B cell (primary cell): ENCODE results near the gene VIPAS39. TPM values are rescaled to one million over a fixed set of nuclear protein-coding genes. Genes with fewer than 3 reads are reported as not detected.

Experiments used
- ATAC-seq: fragments of 200-7000 bp; cut with Tn5 transposase; one replicate; pipeline ENCODE4 v1.10.0; 2021; ENCODE audit warnings: low read depth, mild to moderate bottlenecking, moderate number of reproducible peaks, moderate library complexity
- CTCF ChIA-PET: fragments of 350-600 bp; sonication (Branson Sonifier 250); formaldehyde crosslinking; loops from one replicate; lab custom pipeline; 2021; ENCODE audit warnings: antibody characterized with exemption, inconsistent platforms; lab: Charles Lee
- POLR2A ChIA-PET: fragments of 350-600 bp; sonication (Branson Sonifier 250); formaldehyde crosslinking; loops from one replicate; lab custom pipeline; 2021; ENCODE audit warnings: antibody characterized with exemption; lab: Charles Lee
- DNase-seq: peaks from one replicate; pipeline ENCODE4 v3.0.0; 2013
- H2AFZ ChIP-seq: 2 replicates; pipeline ENCODE4 v1.6.1; 2012; ENCODE audit warnings: mild to moderate bottlenecking, low read depth, low read length; ENCODE audit not compliant: insufficient read depth, poor library complexity, severe bottlenecking
- H3K27ac ChIP-seq, 2 donors: 1 replicate in 1 of 2; 2 replicates in 1 of 2; pipeline ENCODE4 v1.5.1; 2012 to 2013; ENCODE audit warnings: low read length in 2 of 2, mild to moderate bottlenecking in 2 of 2, moderate library complexity in 1 of 2
- H3K27me3 ChIP-seq, 4 experiments: fragments of 200-600 bp in 1 of 4; sonication (generic) in 1 of 4; replicated peaks in 1 of 4; 1 replicate in 2 of 4; 2 replicates in 2 of 4; pipeline versions ENCODE4 v1.6.1 to v1.7.0; 2013 to 2016; ENCODE audit warnings: low read length in 3 of 4, mild to moderate bottlenecking in 2 of 4, mixed read lengths in 1 of 4, moderate library complexity in 1 of 4; ENCODE audit not compliant: insufficient read depth in 4 of 4, control insufficient read depth in 3 of 4; ENCODE audit errors: control extremely low read depth in 1 of 4
- H3K36me3 ChIP-seq, 2 experiments: replicated peaks in 1 of 2; 1 replicate in 1 of 2; 2 replicates in 1 of 2; pipeline versions ENCODE4 v1.6.1 to v1.7.1; 2013; ENCODE audit warnings: low read length in 1 of 2; ENCODE audit not compliant: insufficient read depth in 2 of 2, control insufficient read depth in 1 of 2; ENCODE audit errors: control extremely low read depth in 1 of 2, extremely low read depth in 1 of 2
- H3K4me1 ChIP-seq, 2 donors: fragments of 200-600 bp in 1 of 2; sonication (generic) in 1 of 2; 1 replicate in 1 of 2; 2 replicates in 1 of 2; pipeline versions ENCODE4 v1.5.1 to v1.6.1; 2013 to 2017; ENCODE audit warnings: low read length in 2 of 2; ENCODE audit not compliant: control insufficient read depth in 2 of 2, insufficient read depth in 2 of 2
- H3K4me2 ChIP-seq: replicated peaks from 2 replicates; pipeline ENCODE3; 2012; ENCODE audit warnings: mild to moderate bottlenecking, low read depth, low read length; ENCODE audit not compliant: poor library complexity, severe bottlenecking
- H3K4me3 ChIP-seq, 5 experiments: fragments of 200-600 bp in 1 of 5; sonication (generic) in 1 of 5; 1 replicate in 3 of 5; 2 replicates in 2 of 5; pipeline versions ENCODE4 v1.5.1 to v1.7.0; 2011 to 2016; ENCODE audit warnings: low read length in 4 of 5, mild to moderate bottlenecking in 4 of 5, low read depth in 2 of 5, control low read depth in 1 of 5, moderate library complexity in 1 of 5; ENCODE audit not compliant: insufficient read depth in 1 of 5; ENCODE audit errors: control extremely low read depth in 1 of 5, extremely low read depth in 1 of 5
- H3K79me2 ChIP-seq: fragments of 200-600 bp; sonication (generic); one replicate; pipeline ENCODE4 v1.6.0; 2016; ENCODE audit warnings: low read length; ENCODE audit not compliant: control insufficient read depth, insufficient read depth
- H3K9ac ChIP-seq: fragments of 200-600 bp; sonication (generic); 2 replicates; pipeline ENCODE4 v1.6.1; 2017; ENCODE audit warnings: mild to moderate bottlenecking, low read length, moderate library complexity
- H3K9me3 ChIP-seq, 3 donors: one replicate each; pipeline versions ENCODE4 v1.6.1 to v1.7.1; 2013; ENCODE audit warnings: low read length in 2 of 3; ENCODE audit not compliant: control insufficient read depth in 2 of 3, insufficient read depth in 1 of 3; ENCODE audit errors: control extremely low read depth in 1 of 3
- H4K20me1 ChIP-seq: 2 replicates; pipeline ENCODE4 v1.6.0; 2012; ENCODE audit warnings: mild to moderate bottlenecking, low read length; ENCODE audit not compliant: insufficient read depth, control insufficient read depth, poor library complexity, severe bottlenecking
- H3K27ac Mint-ChIP-seq: one replicate; pipeline ENCODE4 v1.8.0; 2021; ENCODE audit warnings: mixed read lengths
- H3K27me3 Mint-ChIP-seq: one replicate; pipeline ENCODE4 v1.8.0; 2021; ENCODE audit warnings: mixed read lengths
- H3K4me1 Mint-ChIP-seq: one replicate; pipeline ENCODE4 v1.8.0; 2021; ENCODE audit warnings: mixed read lengths
- H3K4me3 Mint-ChIP-seq: one replicate; pipeline ENCODE4 v1.8.0; 2021; ENCODE audit warnings: mixed read lengths
- H3K9me3 Mint-ChIP-seq: one replicate; pipeline ENCODE4 v1.8.0; 2022; ENCODE audit warnings: mixed read lengths; ENCODE audit not compliant: insufficient read depth
- EZH2 ChIP-seq: IDR thresholded peaks from 2 replicates; pipeline ENCODE4 v1.6.1; 2012; ENCODE audit warnings: borderline replicate concordance, low read depth, mild to moderate bottlenecking, moderate library complexity, low read length; ENCODE audit not compliant: insufficient read depth, poor library complexity, severe bottlenecking
- WGBS: methylation state at CpG from one replicate; pipeline ENCODE4 v1.1.5; 2013; ENCODE audit warnings: missing lambda C conversion rate; ENCODE audit not compliant: insufficient coverage; 5-methylcytosine and 5-hydroxymethylcytosine counted together
- intact Hi-C: fragments of 100-400 bp; cut with micrococcal nuclease; formaldehyde crosslinking; loops from one replicate; pipeline ENCODE4 v1.10.0; 2022
- polyA plus RNA-seq: library from polyadenylated mRNA; depleted of rRNA; stranded (reverse); fragments of >200 nt; gene quantifications from 2 replicates; pipeline ENCODE4 v1.2.3, GENCODE V29; 2012
- total RNA-seq, 2 donors: library from RNA; stranded (reverse); fragments of 120-200 nt in 1 of 2; gene quantifications; 1 replicate in 1 of 2; 2 replicates in 1 of 2; pipeline versions ENCODE4 v1.2.3 to v1.2.4, GENCODE V29; 2013 to 2022
- TF ChIP-seq, protein P1 (sequence below): fragments of 200-600 bp; IDR thresholded peaks from one replicate; pipeline ENCODE4 v1.8.0; 2022; ENCODE audit warnings: antibody characterized with exemption, mild to moderate bottlenecking

The VIPAS39 gene
- total and polyA plus RNA-seq, 2 donors (not counting 1 experiment from before 2014, with no cell fraction given): 17.4 to 25.9 TPM

GRCh38 chr14:77455966-77456640, 1.3 kb downstream of the VIPAS39 start:
- H3K27ac ChIP-seq: no peak overlapping the region
- no peak for DNase-seq
- no CpG with 5 or more reads among the region's 2 CpGs for WGBS

GRCh38 chr14:77442196-77442595, 15.2 kb downstream of the VIPAS39 start:
- Histone ChIP-seq H2AFZ (no peak overlapping the region), H3K36me3 (peaks cover 0 to 46% of the 10 kb centered on the region in 2 experiments), H3K27ac (no peak overlapping the region), H3K79me2 (no peaks in the 10 kb centered on the region), H3K27me3 (no peaks in the 10 kb centered on the region), H3K4me3 (no peak overlapping the region), H3K9me3 (no peaks in the 10 kb centered on the region), H3K4me2 (no peak overlapping the region), H4K20me1 (no peaks in the 10 kb centered on the region), H3K9ac (no peak overlapping the region), H3K4me1 (no peaks in the 10 kb centered on the region)
- POLR2A ChIA-PET: no interaction called here
- intact Hi-C loops: no loop called here
- Mint-ChIP-seq H3K4me3 (no peak overlapping the region), H3K27ac (no peak overlapping the region), H3K27me3 (no peaks in the 10 kb centered on the region), H3K9me3 (no peaks in the 10 kb centered on the region), H3K4me1 (no peaks in the 10 kb centered on the region)
- TF ChIP-seq, protein P1, sequence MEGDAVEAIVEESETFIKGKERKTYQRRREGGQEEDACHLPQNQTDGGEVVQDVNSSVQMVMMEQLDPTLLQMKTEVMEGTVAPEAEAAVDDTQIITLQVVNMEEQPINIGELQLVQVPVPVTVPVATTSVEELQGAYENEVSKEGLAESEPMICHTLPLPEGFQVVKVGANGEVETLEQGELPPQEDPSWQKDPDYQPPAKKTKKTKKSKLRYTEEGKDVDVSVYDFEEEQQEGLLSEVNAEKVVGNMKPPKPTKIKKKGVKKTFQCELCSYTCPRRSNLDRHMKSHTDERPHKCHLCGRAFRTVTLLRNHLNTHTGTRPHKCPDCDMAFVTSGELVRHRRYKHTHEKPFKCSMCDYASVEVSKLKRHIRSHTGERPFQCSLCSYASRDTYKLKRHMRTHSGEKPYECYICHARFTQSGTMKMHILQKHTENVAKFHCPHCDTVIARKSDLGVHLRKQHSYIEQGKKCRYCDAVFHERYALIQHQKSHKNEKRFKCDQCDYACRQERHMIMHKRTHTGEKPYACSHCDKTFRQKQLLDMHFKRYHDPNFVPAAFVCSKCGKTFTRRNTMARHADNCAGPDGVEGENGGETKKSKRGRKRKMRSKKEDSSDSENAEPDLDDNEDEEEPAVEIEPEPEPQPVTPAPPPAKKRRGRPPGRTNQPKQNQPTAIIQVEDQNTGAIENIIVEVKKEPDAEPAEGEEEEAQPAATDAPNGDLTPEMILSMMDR: no peak
- no peak for TF ChIP-seq EZH2
- ATAC-seq: no peak
- CTCF ChIA-PET: no interaction called here
- no CpG with 5 or more reads among the region's 2 CpGs for WGBS
- DNase-seq: no peak

More at GRCh38 chr14:77455966-77456640, 1.3 kb downstream of the VIPAS39 start:
- H3K4me1 ChIP-seq: peaks cover 21 to 24% of the 10 kb centered on the region in 2 donors
- peaks cover 25% of the 10 kb centered on the region for H4K20me1 ChIP-seq
- H3K27me3 Mint-ChIP-seq: no peaks in the 10 kb centered on the region
- H3K9ac ChIP-seq: peak overlapping the region; percentile 91
- peaks cover 7 to 28% of the 10 kb centered on the region in 2 experiments for H3K36me3 ChIP-seq
- no peak overlapping the region for H3K4me3 ChIP-seq
- H3K4me2 ChIP-seq: peak overlapping the region; percentile 89
- H3K9me3 ChIP-seq: no peaks in the 10 kb centered on the region
- ATAC-seq: no peak
- H3K4me3 Mint-ChIP-seq: peak overlapping the region; percentile 100
- H3K27me3 ChIP-seq: no peaks in the 10 kb centered on the region
- H3K9me3 Mint-ChIP-seq: no peaks in the 10 kb centered on the region
- ChIA-PET POLR2A (no interaction called here), CTCF (interaction anchor here (1.0 to 4.3 kb wide), 3 partner anchors 135 to 332 kb away, joined by 3 to 20 read pairs (median 13); partner anchors contain the start of genes GSTZ1 and POMT2)
- TF ChIP-seq, protein P1: no peak
- TF ChIP-seq EZH2: no peak
- H3K4me1 Mint-ChIP-seq: peaks cover 39% of the 10 kb centered on the region
- peaks cover 66% of the 10 kb centered on the region for H3K79me2 ChIP-seq
- H3K27ac Mint-ChIP-seq: no peak overlapping the region
- intact Hi-C loops: loop anchor here (2.0 to 5.0 kb wide), 3 partner anchors 334 to 494 kb away; partner anchors contain the start of gene IRF2BPL
- H2AFZ ChIP-seq: no peak overlapping the region
